ENCODE measurements around the gene SCGB1D4.

GRCh38 chr11:62315431-62315830 is 16.6 kb upstream of the SCGB1D4 start:
- no peak for TF ChIP-seq GATA2 (IDR thresholded peaks at IDR 0.05; ENCODE audit: low read depth, low read length)
- TF ChIP-seq GATA3 (IDR thresholded peaks at IDR 0.05; ENCODE audit: low read depth, low read length) = no peak
